Immature natural killer cell (primary cell): ENCODE measurements around the gene TPSG1. TPM values are rescaled to one million over a fixed set of nuclear protein-coding genes. Genes with fewer than 3 reads are reported as not detected.

Source experiments
- polyA plus RNA-seq, 3 donors: library from polyadenylated mRNA; unstranded; fragments of 300-500 nt; fragmentation: Illumina TruSeq; gene quantifications; one replicate each; pipeline ENCODE4 v1.2.3, GENCODE V29; 2021

Gene TPSG1
- polyA plus RNA-seq, 3 donors from 2014 or later: not detected

Other genes starting within 250 kb of the TPSG1 start
- under 1 TPM in 1 of 3 donors, not detected in 2; 0.12 TPM for gene SOX8, start 243.5 kb downstream of the TPSG1 start, polyA plus RNA-seq
- gene SSTR5, start 152.5 kb downstream of the TPSG1 start, polyA plus RNA-seq: not detected
- not detected for gene C1QTNF8, start 129.0 kb downstream of the TPSG1 start, polyA plus RNA-seq
- gene CACNA1H, start 72.2 kb downstream of the TPSG1 start, polyA plus RNA-seq: under 1 TPM in 1 of 3 donors, not detected in 2; 0.22 TPM
- not detected for gene TPSB2, start 4.9 kb upstream of the TPSG1 start, polyA plus RNA-seq
- gene TPSAB1, start 15.4 kb upstream of the TPSG1 start, polyA plus RNA-seq: not detected
- not detected for gene TPSD1, start 30.8 kb upstream of the TPSG1 start, polyA plus RNA-seq
- 100 to 1,000 TPM in 2 of 3 donors, 10 to 100 TPM in 1; 94.1 to 119 (median 101) TPM for gene UBE2I, start 84.4 kb upstream of the TPSG1 start, polyA plus RNA-seq
- 1 to 10 TPM in 2 of 3 donors, not detected in 1; 1.9 to 4.0 TPM for gene BAIAP3, start 108.4 kb upstream of the TPSG1 start, polyA plus RNA-seq
- 100 to 1,000 TPM; 104 to 143 (median 114) TPM for gene TSR3, start 126.6 kb upstream of the TPSG1 start, polyA plus RNA-seq
- 10 to 100 TPM; 44.3 to 76.5 (median 64.1) TPM for gene GNPTG, start 126.7 kb upstream of the TPSG1 start, polyA plus RNA-seq
- 10 to 100 TPM in 1 of 3 donors, 1 to 10 TPM in 2; 1.0 to 14.5 (median 5.9) TPM for gene UNKL, start 189.4 kb upstream of the TPSG1 start, polyA plus RNA-seq
- gene UQCC4, start 195.5 kb upstream of the TPSG1 start, polyA plus RNA-seq: 10 to 100 TPM; 59.3 to 79.9 (median 64.7) TPM
- not detected for gene PERCC1, start 205.8 kb upstream of the TPSG1 start, polyA plus RNA-seq
- gene CCDC154, start 219.3 kb upstream of the TPSG1 start, polyA plus RNA-seq: not detected
- 10 to 100 TPM; 19.8 to 44.8 (median 21.5) TPM for gene CLCN7, start 249.8 kb upstream of the TPSG1 start, polyA plus RNA-seq